MM.1S (cell line): Measurements from ENCODE around the gene KRTAP10-6.

ENCODE experiments used
- CTCF ChIP-seq: fragments of 300-600 bp; sonication (generic); IDR thresholded peaks from 2 replicates; pipeline ENCODE4 v1.5.1; 2016; ENCODE audit warnings: antibody characterized with exemption, low read length, mixed read lengths
- EZH2 ChIP-seq: fragments of 300-600 bp; sonication (generic); optimal IDR thresholded peaks from 2 replicates; pipeline ENCODE3; 2017; ENCODE audit warnings: low read depth, mild to moderate bottlenecking, antibody characterized with exemption, low read length, mixed read lengths
- EZH2phosphoT487 ChIP-seq: fragments of 300-600 bp; sonication (generic); IDR thresholded peaks from 2 replicates; pipeline ENCODE4 v1.6.1; 2018; ENCODE audit warnings: antibody characterized with exemption, low read length

GRCh38 chr21:44572959-44573583, 19.2 kb downstream of the KRTAP10-6 start:
- TF ChIP-seq CTCF (no peak), EZH2phosphoT487 (no peak), EZH2 (no peak)
